Loucy (cell line): ENCODE results near the gene MEPCE.

Experiments used
- CTCF ChIP-seq: fragments of 200-600 bp; sonication (generic); conservative IDR thresholded peaks from 2 replicates; pipeline ENCODE4 v1.5.1; 2014; ENCODE audit warnings: mild to moderate bottlenecking, antibody characterized with exemption, low read length
- EZH2phosphoT487 ChIP-seq: fragments of 200-600 bp; IDR thresholded peaks from 2 replicates; pipeline ENCODE4 v1.6.1; 2018; ENCODE audit warnings: antibody characterized with exemption, mild to moderate bottlenecking, moderate library complexity, borderline replicate concordance

GRCh38 chr7:100406767-100407166 is 22.9 kb upstream of the MEPCE start:
- TF ChIP-seq CTCF (no peak), EZH2phosphoT487 (no peak)
